OCI-LY3 (cell line): ENCODE results near the gene TPO.

Experiments
- CTCF ChIP-seq: fragments of 200-600, 300-600 bp; sonication (generic); IDR thresholded peaks from 2 replicates; pipeline ENCODE4 v1.5.1; 2014; ENCODE audit warnings: antibody characterized with exemption, low read length, low read depth
- EZH2phosphoT487 ChIP-seq: fragments of 200-600 bp; shearing (Covaris generic); IDR thresholded peaks from 2 replicates; pipeline ENCODE4 v1.6.1; 2018; ENCODE audit warnings: antibody characterized with exemption, mixed run types, low read depth

- no peak for TF ChIP-seq CTCF
- TF ChIP-seq EZH2phosphoT487: no peak
Observed at GRCh38 chr2:1478311-1479305, 65.3 kb downstream of the TPO start.
